Nephron (organoid): ENCODE results near the gene SETD7.

Source experiments
- H3K27ac Mint-ChIP-seq, 3 experiments: 2 replicates each; pipeline ENCODE4 v1.8.0; 2020; ENCODE audit warnings: mixed read lengths in 3 of 3, mild to moderate bottlenecking in 2 of 3, moderate library complexity in 1 of 3
- H3K27me3 Mint-ChIP-seq: 2 replicates; pipeline ENCODE4 v1.8.0; 2021; ENCODE audit warnings: low read depth, mild to moderate bottlenecking, moderate library complexity, mixed read lengths
- H3K36me3 Mint-ChIP-seq: 2 replicates; pipeline ENCODE4 v1.8.0; 2020; ENCODE audit warnings: low read depth, mixed read lengths
- H3K4me1 Mint-ChIP-seq: 2 replicates; pipeline ENCODE4 v1.8.0; 2020; ENCODE audit warnings: mixed read lengths
- H3K4me3 Mint-ChIP-seq, 3 experiments: 2 replicates each; pipeline ENCODE4 v1.8.0; 2020; ENCODE audit warnings: mild to moderate bottlenecking in 3 of 3, mixed read lengths in 3 of 3, moderate library complexity in 2 of 3
- H3K9me3 Mint-ChIP-seq: 2 replicates; pipeline ENCODE4 v1.8.0; 2020; ENCODE audit warnings: mixed read lengths
- CTCF ChIP-seq, 3 experiments: fragments of 200-600 bp; sonication (generic); IDR thresholded peaks; one replicate each; pipeline ENCODE4 v1.5.0; 2021; ENCODE audit warnings: antibody characterized with exemption in 3 of 3; ENCODE audit not compliant: unreplicated experiment in 3 of 3

Gene SETD7

DNA sequence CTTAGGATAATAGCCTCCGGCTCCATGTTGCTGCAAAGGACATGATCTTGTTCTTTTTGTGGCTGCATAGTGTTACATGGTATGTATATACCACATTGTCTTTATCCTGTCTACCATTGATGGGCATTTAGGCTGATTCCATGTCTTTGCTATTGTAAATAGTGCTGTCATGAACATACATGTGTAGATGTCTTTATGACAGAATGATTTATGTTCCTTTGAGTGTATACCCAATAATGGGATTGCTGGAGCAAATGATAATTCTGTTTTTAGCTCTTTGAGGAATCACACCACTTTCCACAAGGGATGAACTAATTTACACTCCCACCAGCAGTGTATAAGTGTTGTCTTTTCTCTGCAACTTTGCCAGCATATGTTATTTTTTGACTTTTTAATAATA, 97.5 kb downstream of the SETD7 start:
- Mint-ChIP-seq H3K9me3 (peaks cover under 1% of the 10 kb centered on the region), H3K36me3 (peaks cover 8% of the 10 kb centered on the region), H3K27ac (no peak overlapping the region), H3K4me1 (peaks cover 51% of the 10 kb centered on the region), H3K4me3 (peak overlapping the region in 1 of 3 experiments; percentile 51), H3K27me3 (no peaks in the 10 kb centered on the region)
- no peak for TF ChIP-seq CTCF (IDR thresholded peaks at IDR 0.05; ENCODE audit: unreplicated experiment in 3 of 3)

GRCh38 chr4:139457318-139457717, 98.7 kb downstream of the SETD7 start:
- H3K9me3 Mint-ChIP-seq, result no peaks in the 10 kb centered on the region
- H3K36me3 Mint-ChIP-seq, result peaks cover 9% of the 10 kb centered on the region
- no peak for TF ChIP-seq CTCF (IDR thresholded peaks at IDR 0.05; ENCODE audit: unreplicated experiment in 3 of 3)
- H3K4me1 Mint-ChIP-seq, result peaks cover 62% of the 10 kb centered on the region
- no peak overlapping the region for H3K27ac Mint-ChIP-seq
- peak overlapping the region; percentile 35 to 71 (median 53) for H3K4me3 Mint-ChIP-seq
- no peaks in the 10 kb centered on the region for H3K27me3 Mint-ChIP-seq

- Mint-ChIP-seq H3K36me3 (peaks cover 17% of the 10 kb centered on the region), H3K27ac (peak overlapping the region; percentile 99 to 100 (median 99)), H3K27me3 (no peaks in the 10 kb centered on the region), H3K4me1 (peaks cover 65% of the 10 kb centered on the region), H3K4me3 (peak overlapping the region; percentile 98), H3K9me3 (no peaks in the 10 kb centered on the region)
- TF ChIP-seq CTCF (IDR thresholded peaks at IDR 0.05; ENCODE audit: unreplicated experiment in 3 of 3), result no peak
Observed at GRCh38 chr4:139455126-139455538, 100.9 kb downstream of the SETD7 start.

- Mint-ChIP-seq H3K4me3 (peak within 1 kb of the TSS; percentile 98), H3K9me3 (peaks cover under 1% of the 10 kb centered on the region), H3K4me1 (peaks cover 65% of the 10 kb centered on the region), H3K27ac (peak within 1 kb of the TSS; percentile 99 to 100 (median 99)), H3K27me3 (no peaks in the 10 kb centered on the region), H3K36me3 (peaks cover 21% of the 10 kb centered on the region)
- TF ChIP-seq CTCF (IDR thresholded peaks at IDR 0.05; ENCODE audit: unreplicated experiment in 3 of 3), result no peak
Observed at GRCh38 chr4:139454111-139455045, 101.6 kb downstream of the SETD7 start, which contains the start of gene RAB33B. TSS of gene RAB33B (plus strand) at chr4:139454121. CDS start at chr4:139454196, 75 bp downstream.

DNA sequence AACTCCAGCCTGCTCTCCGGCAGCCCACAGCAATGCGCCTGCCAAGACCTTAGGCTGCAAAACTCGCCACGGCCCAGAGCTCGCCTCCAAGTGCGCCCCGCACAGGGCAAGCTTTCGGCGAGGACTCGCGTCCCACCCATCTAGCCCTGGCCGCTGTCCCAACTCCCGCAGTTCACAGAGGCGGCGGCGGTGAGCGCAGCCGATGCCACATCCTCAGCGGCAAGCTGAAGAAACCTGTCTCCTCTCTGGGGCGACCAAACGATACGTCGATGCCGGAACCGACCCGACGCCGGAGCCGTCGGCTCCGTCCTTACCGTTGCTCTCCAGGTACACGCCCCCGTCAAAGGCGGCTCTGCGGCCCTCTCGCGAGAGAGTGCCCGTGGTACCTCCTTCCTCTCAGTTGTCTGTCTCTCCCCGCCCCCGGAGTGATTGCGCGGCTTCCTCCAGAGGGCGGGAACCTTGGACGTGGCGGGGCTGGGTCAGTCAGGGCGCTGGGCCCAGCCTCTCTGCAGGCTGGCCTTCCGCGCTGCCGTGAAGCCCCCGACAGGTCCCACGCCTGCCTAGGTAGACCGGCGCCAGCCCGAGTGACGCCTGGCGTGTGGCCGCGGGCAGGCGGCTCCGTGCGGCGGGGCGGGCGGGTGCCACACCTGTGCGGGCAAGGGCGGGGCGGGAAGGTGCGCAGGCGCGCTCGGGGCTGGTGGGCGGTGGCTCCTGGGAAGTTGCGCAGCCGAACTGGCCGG, 102.5 kb downstream of the SETD7 start:
- H3K4me3 Mint-ChIP-seq, result peak overlapping the region; percentile 98
- H3K36me3 Mint-ChIP-seq, result peaks cover 30% of the 10 kb centered on the region
- H3K27ac Mint-ChIP-seq, result peak overlapping the region; percentile 99 to 100 (median 99)
- peak in 1 of 3 experiments; percentile 7 for TF ChIP-seq CTCF (IDR thresholded peaks at IDR 0.05; ENCODE audit: unreplicated experiment in 3 of 3)
- peaks cover 9% of the 10 kb centered on the region for H3K9me3 Mint-ChIP-seq
- H3K4me1 Mint-ChIP-seq, result peaks cover 60% of the 10 kb centered on the region
- H3K27me3 Mint-ChIP-seq, result no peaks in the 10 kb centered on the region
